NCI-H2196 treated with DMSO at 0.1 percent for 48 hours (cell line): ENCODE data around the gene DAPK2.
"Not testable (repeated sequence)": the region's sequence is repeated elsewhere in the genome, so short reads cannot be mapped to it uniquely, and the experiment has no call there.

ENCODE experiments used
- DNase-seq: peaks from one replicate; lab custom pipeline; 2025; ENCODE audit not compliant: unreplicated experiment; lab: John Stamatoyannopoulos, UW

The DAPK2 gene

GRCh38 chr15:64046421-64047153 is at the start of gene DAPK2:
Gene DAPK2, minus strand, starts transcription at chr15:64046485. Its CDS starts 6,224 bp downstream, at chr15:64040261.
- DNase-seq, result peak; percentile 13

- DNase-seq, result no peak
These were observed 49.1 kb upstream of the DAPK2 start for GRCh38 chr15:64095431-64095794.

- peak; percentile 95 for DNase-seq
These were observed 47.5 kb upstream of the DAPK2 start, which contains the start of gene CIAO2A for GRCh38 chr15:64093627-64094417. Gene CIAO2A, minus strand, starts transcription at chr15:64093838. Its CDS starts 70 bp downstream, at chr15:64093768.

DNA sequence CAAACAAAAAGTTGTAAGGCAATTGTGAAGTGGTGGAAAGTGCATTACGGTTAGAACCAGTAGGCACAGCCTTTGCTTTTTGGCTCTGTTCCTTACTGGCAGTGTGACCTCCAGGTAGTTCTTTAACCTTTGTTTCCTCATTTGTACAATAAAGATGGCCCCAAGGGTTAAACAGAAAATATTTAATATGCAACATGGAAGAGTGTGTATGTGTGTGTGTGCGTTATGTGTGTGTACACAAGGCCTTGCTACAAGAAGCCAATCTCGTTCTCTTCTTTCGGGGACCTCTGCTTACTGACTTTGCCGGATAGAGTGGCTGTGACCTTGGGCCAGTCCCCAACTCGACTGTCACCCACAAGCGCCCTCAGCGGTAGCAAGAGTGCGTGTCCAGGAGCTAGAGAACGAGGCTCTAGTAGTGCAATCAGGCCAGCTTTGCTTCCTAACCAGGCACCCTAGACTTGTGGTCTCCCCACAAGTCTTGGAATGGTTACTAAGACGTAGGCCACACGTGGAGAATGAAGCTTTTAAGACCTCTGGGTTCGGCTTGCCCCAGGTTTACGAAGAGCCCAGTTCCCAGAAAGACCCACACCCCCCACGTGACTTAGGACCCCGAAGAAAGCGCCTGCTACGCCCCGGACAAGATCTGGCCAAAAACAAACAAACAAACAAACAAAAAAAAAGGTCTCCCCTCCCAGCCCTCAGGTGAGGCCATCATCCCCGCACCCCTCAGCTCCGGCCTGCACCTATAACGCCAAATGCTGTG is 46.8 kb upstream of the DAPK2 start:
- DNase-seq, result no peak

DNA sequence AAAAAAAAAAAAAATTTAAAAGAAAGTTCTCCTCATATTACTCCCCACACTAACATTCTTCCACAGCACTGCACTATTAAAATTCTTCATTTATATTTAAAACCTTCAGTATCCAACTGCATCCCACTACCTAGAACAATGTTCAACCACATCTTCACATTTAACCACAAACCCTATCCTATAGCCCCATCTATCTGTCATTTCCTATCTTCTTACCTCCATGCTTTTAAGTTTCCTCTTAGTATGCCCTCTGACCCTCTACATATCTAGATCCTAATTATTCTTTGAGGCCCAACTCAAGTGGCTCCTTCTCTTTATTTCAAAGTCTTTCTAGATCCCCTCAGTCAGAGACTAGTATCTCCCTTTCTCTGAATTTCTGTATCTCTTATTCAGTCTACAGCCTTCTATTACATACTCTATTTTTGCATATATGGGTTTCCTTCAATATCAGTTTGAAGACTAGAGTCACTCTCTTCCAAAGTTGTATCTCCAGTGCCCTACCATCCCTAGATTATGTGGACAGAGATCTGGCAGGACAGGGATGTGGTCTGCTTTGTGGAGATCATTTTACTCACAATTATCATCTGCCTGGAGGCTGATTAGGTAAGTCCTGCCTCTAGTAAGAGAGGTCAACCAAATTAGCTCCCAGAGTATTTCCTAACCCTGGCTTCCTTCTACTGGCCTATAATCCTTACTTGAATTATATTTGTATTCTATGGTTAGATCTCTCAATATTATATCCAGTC is 46.0 kb upstream of the DAPK2 start:
- no peak for DNase-seq

DNA sequence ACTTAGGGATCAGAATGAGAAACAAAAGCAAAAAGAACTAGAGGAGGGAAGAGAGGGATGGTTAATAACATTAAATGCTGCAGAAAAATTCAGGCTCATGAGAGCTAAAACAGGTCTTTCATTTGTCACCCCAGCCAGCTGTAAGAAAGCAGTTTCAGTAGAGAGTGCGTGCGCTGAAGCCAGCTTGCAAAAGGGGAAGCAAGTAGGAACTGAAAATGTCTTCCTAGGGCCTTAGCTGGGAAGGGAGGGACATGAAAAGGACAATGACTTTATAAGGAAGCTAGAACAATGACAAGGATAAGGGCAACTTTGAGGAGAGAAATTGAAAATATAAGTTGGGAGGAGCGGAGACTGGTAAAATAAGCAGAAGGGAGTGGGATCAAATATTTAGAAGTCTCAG is 44.2 kb upstream of the DAPK2 start:
- no peak for DNase-seq

GRCh38 chr15:64089543-64090280 is 43.4 kb upstream of the DAPK2 start:
- no peak for DNase-seq

GRCh38 chr15:64082757-64083156 is 36.5 kb upstream of the DAPK2 start:
- DNase-seq, result no peak

DNA sequence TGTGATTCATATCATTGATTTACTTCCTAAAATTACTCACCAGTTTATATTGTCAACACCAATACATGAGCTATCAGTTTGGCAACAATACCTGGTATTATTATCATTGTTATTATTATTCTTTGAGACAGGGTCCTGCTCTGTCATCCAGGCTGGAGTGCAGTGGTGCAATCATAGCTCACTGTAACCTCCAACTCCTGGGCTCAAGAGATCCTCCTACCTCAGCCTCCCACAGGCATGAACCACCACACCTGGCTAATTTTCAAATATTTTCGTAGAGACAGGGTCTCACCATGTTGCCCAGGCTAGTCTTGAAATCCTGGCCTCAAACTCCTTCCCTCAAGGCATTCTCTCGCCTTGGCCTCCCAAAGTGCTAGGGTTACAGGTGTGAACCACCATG is 27.2 kb upstream of the DAPK2 start:
- DNase-seq, result not testable (repeated sequence)

- DNase-seq, result no peak
These were observed 26.5 kb upstream of the DAPK2 start for GRCh38 chr15:64072812-64073211.

GRCh38 chr15:64071931-64072765 is 25.9 kb upstream of the DAPK2 start:
- DNase-seq, result no peak

DNA sequence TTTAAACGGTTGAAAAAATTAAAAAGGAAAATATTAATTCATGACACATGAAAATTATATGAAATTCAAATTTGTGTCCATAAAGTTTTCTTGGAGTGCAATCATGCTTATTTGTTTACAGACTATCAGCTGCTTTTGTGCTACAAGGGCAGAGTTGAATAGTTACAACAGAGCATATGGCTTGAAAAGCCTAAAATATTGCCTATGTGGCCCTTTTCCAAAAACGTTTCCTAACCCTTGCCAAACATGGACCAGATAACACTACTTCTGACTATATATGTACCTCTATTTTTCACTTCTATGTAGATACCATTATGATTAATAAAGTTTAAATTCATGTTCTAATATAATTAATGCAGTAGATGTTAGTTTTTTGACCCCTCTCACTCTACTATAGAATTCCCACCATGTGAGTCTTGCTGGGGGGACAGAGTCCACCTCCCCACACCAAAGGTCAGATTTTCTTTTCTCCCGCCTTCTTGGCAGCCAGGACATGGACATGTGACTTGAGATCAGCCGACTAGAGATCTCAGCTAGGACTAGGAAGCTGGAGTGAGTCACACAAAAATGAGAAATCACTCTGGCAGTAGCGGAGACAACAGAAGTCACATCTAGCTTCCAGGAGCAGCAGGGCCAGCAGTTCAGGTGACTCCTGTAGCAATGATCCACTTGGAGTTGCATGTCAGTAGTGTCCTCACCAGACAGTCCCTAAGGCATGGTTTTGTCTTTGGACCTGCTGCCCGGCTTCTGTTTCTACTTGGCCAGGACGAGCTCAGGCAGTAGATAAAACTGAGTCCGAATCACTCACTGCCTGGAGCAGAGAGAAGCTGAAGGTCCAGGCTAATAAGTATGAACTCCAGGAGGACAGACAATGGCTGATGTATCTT is 24.9 kb upstream of the DAPK2 start:
- no peak for DNase-seq

- DNase-seq, result no peak
These were observed 23.8 kb upstream of the DAPK2 start for GRCh38 chr15:64070106-64070505.

DNA sequence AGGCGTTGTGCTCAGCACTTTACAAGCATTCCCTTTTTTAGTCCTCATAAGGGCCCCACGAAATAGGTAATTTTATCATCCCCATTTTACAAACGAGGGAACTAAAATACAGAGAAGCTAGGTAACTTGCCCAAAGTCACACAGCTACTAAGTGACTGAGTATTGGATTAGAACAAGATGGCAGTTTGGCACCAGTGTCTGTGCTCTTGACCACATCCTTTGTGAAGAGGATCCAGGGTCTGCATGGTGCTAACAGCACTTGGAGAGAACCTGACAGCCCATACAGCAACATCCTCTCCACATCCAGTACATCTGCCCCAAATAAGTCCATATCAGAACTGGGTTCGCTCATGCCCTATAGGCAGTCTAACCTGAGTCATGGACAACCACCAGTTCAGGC is 21.8 kb upstream of the DAPK2 start:
- DNase-seq, result no peak

DNA sequence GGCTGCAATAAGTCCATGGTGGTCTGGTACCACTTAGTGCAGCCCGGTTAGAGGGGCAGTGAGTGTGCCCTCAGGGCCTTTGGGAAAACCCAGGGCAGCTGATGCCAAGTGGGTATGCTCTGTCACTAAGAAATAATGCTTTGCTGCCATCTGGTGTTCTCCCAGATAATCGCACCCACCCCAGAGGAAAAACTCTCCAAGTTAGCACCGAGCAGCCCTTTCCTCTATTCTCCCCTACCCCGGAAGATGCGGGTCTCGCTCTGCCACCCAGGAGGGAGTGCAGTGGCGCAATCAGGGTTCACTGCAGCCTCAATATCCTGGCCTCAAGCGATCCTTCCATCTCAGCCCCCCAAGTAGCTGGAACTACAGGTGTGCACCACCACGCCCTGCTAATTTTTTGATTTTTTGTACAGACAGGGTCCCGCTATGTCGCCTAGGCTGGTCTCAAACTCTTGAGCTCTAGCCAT is 21.3 kb upstream of the DAPK2 start:
- DNase-seq, result peak; percentile 21

- DNase-seq, result no peak
These were observed 20.2 kb upstream of the DAPK2 start for GRCh38 chr15:64066451-64066850.

GRCh38 chr15:64060716-64061115 is 14.4 kb upstream of the DAPK2 start:
- DNase-seq, result no peak

- DNase-seq, result not testable (repeated sequence)
These were observed 12.8 kb upstream of the DAPK2 start for GRCh38 chr15:64059104-64059503.
